Muscle of leg (tissue), 11 donors: ENCODE results near the gene MDC1. TPM values are rescaled to one million over a fixed set of nuclear protein-coding genes. Genes with fewer than 3 reads are reported as not detected.
A peak's percentile ranks its signal among the peaks of the same experiment; 100 is the strongest.
"Not testable (repeated sequence)": the region's sequence is repeated elsewhere in the genome, so short reads cannot be mapped to it uniquely, and the experiment has no call there.

Experiments
- DNase-seq: peaks from one replicate; pipeline ENCODE4 v3.0.0; 2013
- H3K27ac ChIP-seq: one replicate; pipeline ENCODE4 v1.5.1; 2013; ENCODE audit warnings: mild to moderate bottlenecking, low read length, control low read depth
- H3K27me3 ChIP-seq: one replicate; pipeline ENCODE4 v1.6.1; 2013; ENCODE audit warnings: low read length; ENCODE audit not compliant: control insufficient read depth, insufficient read depth
- H3K36me3 ChIP-seq: one replicate; pipeline ENCODE4 v1.6.1; 2013; ENCODE audit warnings: low read length; ENCODE audit not compliant: control insufficient read depth, insufficient read depth
- H3K4me1 ChIP-seq: one replicate; pipeline ENCODE4 v1.6.1; 2013; ENCODE audit warnings: low read length; ENCODE audit not compliant: control insufficient read depth, insufficient read depth
- H3K4me3 ChIP-seq: one replicate; pipeline ENCODE4 v1.5.1; 2013; ENCODE audit warnings: low read length, control low read depth
- H3K9me3 ChIP-seq: replicated peaks from 2 replicates; pipeline ENCODE4 v1.6.1; 2013; ENCODE audit warnings: low read depth, low read length; ENCODE audit not compliant: control insufficient read depth
- WGBS: methylation state at CpG from one replicate; pipeline ENCODE4 v1.1.5; 2013; ENCODE audit warnings: missing lambda C conversion rate; ENCODE audit not compliant: insufficient coverage; 5-methylcytosine and 5-hydroxymethylcytosine counted together
- polyA plus RNA-seq, 8 donors: library from polyadenylated mRNA; unstranded; fragments of 120-200 nt; gene quantifications; one replicate each; pipeline versions ENCODE4 v1.2.1 to v1.2.3, GENCODE V29; 2013; ENCODE audit warnings: inconsistent platforms in 1 of 8, low replicate concordance in 1 of 8; ENCODE audit not compliant: insufficient read length in 8 of 8, insufficient read depth in 1 of 8
- total RNA-seq: library from RNA; stranded (reverse); fragments of 120-200 nt; gene quantifications from one replicate; pipeline ENCODE4 v1.2.4, GENCODE V29; 2013

MDC1 gene
- total and polyA plus RNA-seq, 9 donors, result 9.6 to 34.6 (median 24.5) TPM

- H3K27me3 ChIP-seq, result no peaks in the 10 kb centered on the region
- peaks cover 49% of the 10 kb centered on the region for H3K36me3 ChIP-seq
- H3K4me1 ChIP-seq, result peaks cover 28% of the 10 kb centered on the region
- WGBS, result 5% methylated on average over 26 of the region's 27 CpGs
- H3K27ac ChIP-seq, result peak overlapping the region; percentile 97
- DNase-seq, result peak; percentile 82
- peak overlapping the region; percentile 91 for H3K4me3 ChIP-seq
- H3K9me3 ChIP-seq, result no peaks in the 10 kb centered on the region
Observed at GRCh38 chr6:30722280-30723112, 5.4 kb upstream of the MDC1 start.

DNA sequence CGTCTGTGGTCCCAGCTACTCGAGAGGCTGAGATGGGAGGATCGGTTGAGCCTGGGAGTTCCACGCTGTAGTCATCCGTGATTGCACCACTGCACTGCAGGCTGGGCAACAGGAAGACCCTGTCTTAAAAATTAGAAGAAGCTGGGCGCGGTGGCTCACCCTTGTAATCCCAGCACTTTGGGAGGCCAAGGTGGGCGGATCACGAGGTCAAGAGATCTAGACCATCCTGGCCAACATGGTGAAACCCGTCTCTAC, 4.9 kb upstream of the MDC1 start:
- peak overlapping the region; percentile 97 for H3K27ac ChIP-seq
- peaks cover 28% of the 10 kb centered on the region for H3K4me1 ChIP-seq
- not testable (repeated sequence) for DNase-seq, H3K27me3 ChIP-seq, H3K9me3 ChIP-seq
- H3K36me3 ChIP-seq, result peaks cover 46% of the 10 kb centered on the region
- peak overlapping the region; percentile 91 for H3K4me3 ChIP-seq
- WGBS, result 0% methylated on average over 7 of the region's 10 CpGs

DNA sequence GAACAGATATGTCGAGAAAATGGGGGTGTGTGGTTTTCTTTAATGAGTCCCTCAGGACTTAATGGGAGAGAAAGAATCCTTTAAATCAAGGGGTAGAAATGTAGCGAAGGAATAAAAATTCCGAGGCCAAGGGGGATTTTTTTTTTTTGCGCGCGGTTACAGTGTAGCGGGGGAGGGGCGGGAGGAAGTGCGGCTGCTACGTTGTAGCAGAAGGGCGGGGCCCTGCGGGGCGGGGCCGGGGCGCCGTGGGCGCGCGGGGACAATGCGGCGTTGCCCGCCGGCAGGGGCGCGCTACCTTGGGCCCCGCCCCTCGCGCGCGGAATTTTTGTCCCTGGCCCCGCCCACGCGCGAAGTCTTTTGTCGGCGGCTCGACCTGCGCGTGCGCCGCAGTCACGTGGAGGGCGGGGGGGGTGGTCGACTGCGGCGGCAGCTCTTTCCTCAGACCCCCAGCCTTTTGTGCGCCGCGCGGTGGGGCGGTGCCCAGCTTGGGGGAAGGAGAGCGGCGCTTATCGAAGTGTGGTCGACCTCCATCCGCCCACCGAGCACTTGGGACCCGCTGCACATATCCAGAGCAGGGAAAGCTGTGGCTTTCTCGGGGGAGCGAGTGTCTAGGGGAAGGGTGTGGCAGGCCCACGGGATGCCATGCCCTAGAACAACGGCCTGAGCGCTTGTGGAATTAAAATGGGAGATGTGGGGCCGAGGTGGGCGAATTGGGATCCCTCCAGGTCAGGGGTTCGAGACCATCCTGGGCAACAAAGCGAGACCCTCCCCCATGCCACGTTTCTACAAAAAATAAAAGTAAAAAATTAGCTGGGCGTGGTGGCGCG, 4.3 kb upstream of the MDC1 start:
- under 1% methylated on average over 57 of the region's 71 CpGs for whole genome bisulfite sequencing
- Histone ChIP-seq H3K27me3 (no peaks in the 10 kb centered on the region), H3K4me1 (peaks cover 33% of the 10 kb centered on the region), H3K9me3 (no peaks in the 10 kb centered on the region), H3K27ac (peak overlapping the region; percentile 97), H3K4me3 (peak overlapping the region; percentile 91), H3K36me3 (peaks cover 46% of the 10 kb centered on the region)
- DNase-seq, result peak; percentile 97

DNA sequence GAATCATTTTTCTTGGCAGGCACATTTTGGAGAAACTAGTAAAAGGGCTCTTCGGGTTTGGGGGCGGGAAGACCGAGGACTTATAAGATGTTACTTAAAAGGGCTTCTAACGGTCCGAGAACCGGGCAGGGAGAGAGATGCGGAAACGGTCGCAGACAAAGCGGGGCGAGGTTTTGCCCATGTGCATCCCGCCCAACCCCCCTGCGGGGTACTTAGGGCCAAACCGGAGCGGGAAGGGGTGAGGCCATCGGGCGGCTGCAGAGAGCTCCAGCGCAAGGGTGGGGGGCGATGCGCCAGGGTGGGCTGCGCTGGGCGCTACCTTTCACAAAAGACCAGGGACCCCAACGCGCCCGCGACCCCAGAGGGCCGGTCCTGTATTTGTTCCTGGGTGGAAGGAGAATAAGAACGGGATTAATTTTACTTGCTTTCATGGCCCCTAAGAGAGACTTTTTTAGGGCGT, 3.7 kb upstream of the MDC1 start:
- Histone ChIP-seq H3K27ac (peak overlapping the region; percentile 97), H3K4me1 (peaks cover 32% of the 10 kb centered on the region), H3K9me3 (no peaks in the 10 kb centered on the region), H3K27me3 (no peaks in the 10 kb centered on the region), H3K4me3 (peak overlapping the region; percentile 91), H3K36me3 (peaks cover 42% of the 10 kb centered on the region)
- WGBS, result 0% methylated on average over 24 of the region's 29 CpGs
- peak; percentile 83 for DNase-seq

- Histone ChIP-seq H3K4me3 (peak within 1 kb of the TSS; percentile 91), H3K27ac (peak within 1 kb of the TSS; percentile 99), H3K9me3 (no peaks in the 10 kb centered on the region), H3K4me1 (peaks cover 32% of the 10 kb centered on the region), H3K27me3 (no peaks in the 10 kb centered on the region), H3K36me3 (peaks cover 35% of the 10 kb centered on the region)
- peak; percentile 100 for DNase-seq
- WGBS, result under 1% methylated on average over 35 of the region's 38 CpGs
Observed at GRCh38 chr6:30719791-30720737, 3.0 kb upstream of the MDC1 start, which contains the start of gene TUBB. Gene TUBB (plus strand): TSS chr6:30720352. CDS start chr6:30720507, 155 bp downstream.

DNA sequence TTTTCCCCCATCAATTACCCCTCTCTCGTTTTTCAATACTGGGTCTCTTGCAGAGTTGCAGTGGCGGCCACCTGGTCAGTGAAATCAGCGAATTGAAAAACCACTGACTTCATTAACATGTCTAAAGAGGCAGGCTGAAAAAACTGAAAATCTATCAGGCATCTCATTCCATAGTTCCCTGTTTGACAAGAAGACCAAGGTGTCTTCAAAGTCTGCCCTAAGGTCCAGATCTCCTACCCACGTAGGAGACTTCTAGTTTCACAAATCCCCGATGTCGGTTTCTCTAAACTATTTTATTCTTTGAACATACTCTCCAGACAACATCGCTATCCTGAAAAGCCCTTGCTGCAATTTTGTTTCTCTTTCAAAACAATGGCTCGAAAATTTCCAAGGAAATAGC, 2.3 kb upstream of the MDC1 start:
- Histone ChIP-seq H3K27ac (peak overlapping the region; percentile 99), H3K36me3 (peaks cover 35% of the 10 kb centered on the region), H3K4me1 (peaks cover 29% of the 10 kb centered on the region), H3K4me3 (peak overlapping the region; percentile 91), H3K9me3 (no peaks in the 10 kb centered on the region), H3K27me3 (no peaks in the 10 kb centered on the region)
- WGBS, result 34% methylated on average over 4 of the region's 8 CpGs
- no peak for DNase-seq

DNA sequence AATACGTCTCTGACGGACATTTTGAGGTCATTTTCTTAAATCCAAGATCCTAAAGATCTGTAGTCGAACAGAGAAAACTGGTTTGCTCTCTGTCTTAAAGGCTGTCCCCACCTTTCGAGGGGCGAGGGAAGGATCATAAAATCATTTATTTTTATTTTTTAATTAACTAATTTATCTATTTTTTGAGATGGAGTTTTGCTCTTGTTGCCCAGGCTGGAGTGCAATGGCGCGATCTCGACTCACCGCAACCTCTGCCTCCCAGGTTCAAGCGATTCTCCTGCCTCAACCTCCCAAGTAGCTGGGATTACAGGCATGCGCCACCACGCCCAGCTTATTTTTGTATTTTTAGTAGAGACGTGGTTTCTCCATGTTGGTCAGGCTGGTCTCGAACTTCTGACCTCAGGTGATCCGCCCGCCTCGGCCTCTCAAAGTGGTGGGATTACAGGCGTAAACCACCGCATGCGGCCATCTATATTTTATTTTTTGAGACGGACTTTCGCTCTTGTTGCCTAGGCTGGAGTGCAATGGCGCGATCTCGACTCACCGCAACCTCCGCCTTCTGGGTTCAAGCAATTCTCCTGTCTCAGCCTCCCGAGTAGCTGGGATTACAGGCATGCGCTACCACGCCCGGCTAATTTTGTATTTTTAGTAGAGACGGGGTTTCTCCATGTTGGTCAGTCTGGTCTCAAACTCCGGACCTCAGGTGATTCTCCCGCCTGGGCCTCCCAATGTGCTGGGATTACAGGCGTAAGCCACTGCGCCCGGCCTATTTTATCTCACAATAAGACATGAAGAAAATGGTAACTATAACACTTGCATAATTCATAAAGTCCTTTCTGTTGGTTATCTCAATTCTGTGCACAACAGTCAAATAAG, 1.0 kb upstream of the MDC1 start:
- peak overlapping the region; percentile 99 for H3K27ac ChIP-seq
- not testable (repeated sequence) for DNase-seq, H3K27me3 ChIP-seq, H3K9me3 ChIP-seq
- H3K36me3 ChIP-seq, result peaks cover 34% of the 10 kb centered on the region
- WGBS, result 98% methylated on average over 14 of the region's 37 CpGs
- H3K4me1 ChIP-seq, result peaks cover 27% of the 10 kb centered on the region
- peak overlapping the region; percentile 57 for H3K4me3 ChIP-seq

DNA sequence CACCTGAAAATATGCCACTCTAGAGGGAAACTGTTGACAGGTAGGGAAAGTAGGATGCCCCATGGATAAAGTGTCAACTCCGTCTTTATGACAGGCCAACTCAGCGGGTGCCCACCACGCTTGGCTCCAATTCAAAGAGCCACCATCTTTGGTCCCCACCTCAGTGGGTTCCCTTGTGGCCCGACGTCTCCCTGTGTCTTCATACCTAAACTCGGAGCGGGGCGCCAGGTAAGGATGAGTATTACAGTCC, 277 bp downstream of the MDC1 start:
- 0% methylated on average over 8 of the region's 8 CpGs for WGBS
- H3K4me1 ChIP-seq, result peaks cover 20% of the 10 kb centered on the region
- peak overlapping the region; percentile 96 for H3K27ac ChIP-seq
- no peaks in the 10 kb centered on the region for H3K9me3 ChIP-seq
- H3K27me3 ChIP-seq, result no peaks in the 10 kb centered on the region
- no peak for DNase-seq
- peaks cover 36% of the 10 kb centered on the region for H3K36me3 ChIP-seq
- peak overlapping the region; percentile 80 for H3K4me3 ChIP-seq

DNA sequence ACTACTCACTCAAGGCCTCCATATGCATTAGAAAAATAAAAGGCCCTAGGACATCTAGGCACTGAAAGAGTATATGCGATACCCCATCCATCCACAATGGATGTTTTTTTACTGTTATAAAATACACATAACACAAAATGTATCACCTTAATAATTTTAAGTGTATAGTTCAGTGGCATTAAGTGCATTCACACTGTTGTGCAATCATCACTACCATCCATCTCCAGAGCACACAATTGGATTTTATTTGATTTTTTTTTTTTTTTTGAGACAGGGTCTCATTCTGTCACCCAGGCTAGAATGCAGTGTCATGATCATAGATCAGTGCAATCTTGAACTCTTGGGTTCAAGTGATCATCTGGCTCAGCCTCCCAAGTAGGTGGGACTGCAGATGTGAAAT, 2.8 kb downstream of the MDC1 start:
- Histone ChIP-seq H3K4me1 (peaks cover 15% of the 10 kb centered on the region), H3K36me3 (peaks cover 53% of the 10 kb centered on the region), H3K27ac (no peak overlapping the region), H3K27me3 (no peaks in the 10 kb centered on the region), H3K9me3 (no peaks in the 10 kb centered on the region), H3K4me3 (no peak overlapping the region)
- no CpG with 5 or more reads among the region's 1 CpG for WGBS
- no peak for DNase-seq
